Stimulated activated CD4-positive, alpha-beta T cell treated with anti-CD3 and anti-CD28 coated beads, Interleukin-15, amount 100 ng/mL, for 24 hours (primary cell): Measurements from ENCODE around the gene UBE2L5.
"Not testable (repeated sequence)": the region's sequence is repeated elsewhere in the genome, so short reads cannot be mapped to it uniquely, and the experiment has no call there.

Source experiments
- DNase-seq: peaks from one replicate; pipeline ENCODE4 v3.0.0-alpha.2; 2020

UBE2L5 gene

DNA sequence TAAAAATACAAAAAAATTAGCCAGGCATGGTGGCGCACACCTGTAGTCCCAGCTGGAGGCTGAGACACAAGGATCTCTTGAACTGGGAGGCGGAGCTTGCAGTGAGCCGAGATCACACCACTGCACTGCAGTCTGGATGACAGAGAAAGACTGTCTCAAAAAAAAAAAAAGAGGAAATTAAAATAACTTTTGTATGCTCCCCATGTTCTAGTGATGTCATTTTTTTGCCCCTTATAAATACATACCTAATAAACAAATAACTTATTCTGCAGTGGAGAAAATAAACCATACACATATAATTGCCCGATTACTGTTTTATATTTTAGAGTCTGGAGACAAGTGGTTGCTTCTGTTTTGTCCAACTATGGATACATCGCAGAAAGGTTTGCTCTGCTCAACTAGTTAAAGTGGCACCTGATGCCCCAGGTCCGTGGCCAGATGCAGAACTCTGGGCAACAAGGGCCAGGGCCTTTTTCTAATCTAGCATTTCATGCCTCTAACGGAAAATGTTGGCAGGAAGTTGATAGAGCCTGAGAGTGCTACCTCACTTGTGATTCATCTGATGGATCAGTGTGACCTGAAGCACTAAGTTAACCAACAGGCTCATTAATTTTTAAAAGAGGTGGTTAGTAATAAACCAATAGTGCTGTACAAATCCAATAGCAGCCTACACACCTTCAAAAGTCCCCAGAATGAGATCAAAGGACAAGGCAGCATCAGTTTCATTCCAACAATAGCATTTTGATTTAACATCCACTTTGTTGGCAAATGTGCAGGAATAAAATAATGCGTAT is 18.8 kb downstream of the UBE2L5 start:
- no peak for DNase-seq

DNA sequence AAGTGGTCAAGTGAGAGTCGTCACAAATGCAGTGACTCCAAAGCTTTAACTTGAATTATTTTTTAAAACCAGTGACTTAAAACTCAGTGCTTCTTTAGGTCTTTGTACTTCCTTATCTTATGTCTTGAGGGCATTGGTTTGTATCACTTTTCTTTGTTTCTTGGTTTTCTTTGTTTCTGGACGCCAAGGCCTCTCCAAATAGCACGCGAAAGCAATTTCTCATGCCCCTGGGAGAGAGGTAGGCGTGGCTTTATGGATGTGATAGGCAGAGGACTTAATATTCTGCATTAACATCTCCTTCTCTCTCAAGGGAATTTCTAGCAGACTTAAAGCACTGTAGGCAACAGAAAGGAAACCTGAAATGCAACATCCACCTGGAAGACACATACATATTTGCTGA is 20.6 kb downstream of the UBE2L5 start:
- no peak for DNase-seq

DNA sequence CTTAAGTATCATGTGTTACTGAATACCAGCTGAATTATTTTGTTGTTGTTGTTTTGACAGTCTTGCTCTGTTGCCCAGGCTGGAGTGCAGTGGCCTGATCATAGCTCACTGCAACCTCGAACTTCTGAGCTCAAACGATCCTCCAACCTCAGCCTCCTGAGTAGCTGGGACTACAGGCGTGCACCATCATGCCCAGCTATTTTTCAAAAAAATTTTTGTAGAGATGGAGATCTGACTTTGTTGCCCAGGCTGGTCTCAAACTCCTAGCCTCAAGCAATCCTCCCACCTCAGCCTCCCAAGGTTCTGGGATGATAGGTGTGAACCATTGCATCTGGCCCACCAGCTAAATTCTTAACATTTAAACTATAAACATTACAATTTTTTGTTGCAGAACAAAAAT is 21.2 kb downstream of the UBE2L5 start:
- not testable (repeated sequence) for DNase-seq

DNA sequence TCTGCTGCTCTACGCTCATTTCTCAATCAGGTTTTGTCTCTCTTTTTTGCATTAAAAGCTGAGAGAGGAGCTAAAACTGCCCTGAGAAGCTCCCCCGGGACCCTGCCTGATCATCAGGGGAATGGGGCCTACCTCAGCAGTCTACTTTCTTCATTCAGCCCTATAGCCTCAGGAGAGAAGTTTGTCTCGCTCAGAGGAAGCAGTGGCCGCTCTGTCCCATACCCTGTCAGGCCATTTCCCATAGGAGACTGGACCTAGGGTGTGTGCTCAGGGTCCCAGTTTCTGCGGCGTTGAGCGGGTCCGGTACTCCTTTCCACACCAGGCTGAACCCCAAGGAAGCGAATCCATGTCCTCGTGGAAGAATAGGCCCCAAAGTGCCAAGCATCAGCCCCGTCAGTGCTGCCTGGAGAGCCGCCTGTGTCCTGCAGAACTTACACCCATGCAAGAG is 21.7 kb downstream of the UBE2L5 start:
- no peak for DNase-seq

DNA sequence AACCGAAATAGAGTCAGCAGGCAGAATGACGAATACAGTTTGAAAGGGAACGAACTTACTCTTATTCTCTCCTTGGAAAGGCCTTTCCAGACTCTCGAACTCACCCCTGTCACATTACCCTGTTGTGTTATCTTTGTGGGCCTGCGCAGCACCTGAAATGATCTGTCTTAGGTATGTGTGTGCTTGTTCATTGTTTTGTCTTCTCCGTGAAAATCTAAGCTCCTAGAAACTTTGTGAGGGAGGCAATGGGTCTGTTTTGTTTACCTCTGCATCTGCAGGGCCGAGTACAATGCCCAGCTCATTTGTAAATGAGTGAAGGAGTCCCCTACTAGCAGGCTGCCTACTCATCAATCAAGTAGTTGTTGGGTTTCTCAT is 23.8 kb downstream of the UBE2L5 start:
- no peak for DNase-seq

DNA sequence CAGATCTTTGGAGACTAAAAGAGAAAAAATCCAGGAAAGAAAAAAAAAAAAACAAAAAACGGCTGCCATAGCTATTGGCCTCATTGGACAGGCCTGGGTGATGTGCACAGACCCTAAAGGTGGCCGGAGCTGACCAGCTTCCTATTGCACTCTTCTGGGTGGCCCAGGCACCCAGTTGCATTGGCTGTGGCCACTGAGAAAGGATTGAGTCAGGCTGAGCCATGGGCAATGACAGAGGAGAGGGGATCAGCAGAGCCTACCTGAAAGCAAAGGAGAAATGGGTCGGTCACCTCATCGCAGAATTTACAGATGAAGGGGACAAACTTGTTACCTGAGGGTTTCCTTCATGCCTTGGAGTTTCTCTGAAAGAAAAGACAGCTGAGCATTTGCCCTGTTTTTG is 26.1 kb downstream of the UBE2L5 start:
- no peak for DNase-seq

DNA sequence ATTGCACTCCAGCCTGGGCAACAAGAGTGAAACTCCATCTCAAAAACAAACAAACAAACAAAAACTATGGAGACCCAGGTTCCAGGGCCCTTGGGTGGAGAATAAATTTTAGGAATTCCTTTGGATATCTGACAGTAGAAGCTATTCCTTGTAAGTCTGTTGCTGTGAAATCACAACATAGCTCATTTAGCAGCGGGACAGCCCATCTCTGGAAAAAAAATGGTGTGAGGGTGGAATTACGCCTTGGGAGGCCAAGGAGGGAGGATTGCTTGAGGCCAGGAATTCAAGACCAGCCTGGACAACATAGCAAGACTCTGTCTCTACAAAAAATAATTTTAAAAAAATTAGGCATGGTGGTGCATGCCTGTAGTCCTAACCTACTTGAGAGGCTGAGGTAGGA is 27.8 kb downstream of the UBE2L5 start:
- no peak for DNase-seq

DNA sequence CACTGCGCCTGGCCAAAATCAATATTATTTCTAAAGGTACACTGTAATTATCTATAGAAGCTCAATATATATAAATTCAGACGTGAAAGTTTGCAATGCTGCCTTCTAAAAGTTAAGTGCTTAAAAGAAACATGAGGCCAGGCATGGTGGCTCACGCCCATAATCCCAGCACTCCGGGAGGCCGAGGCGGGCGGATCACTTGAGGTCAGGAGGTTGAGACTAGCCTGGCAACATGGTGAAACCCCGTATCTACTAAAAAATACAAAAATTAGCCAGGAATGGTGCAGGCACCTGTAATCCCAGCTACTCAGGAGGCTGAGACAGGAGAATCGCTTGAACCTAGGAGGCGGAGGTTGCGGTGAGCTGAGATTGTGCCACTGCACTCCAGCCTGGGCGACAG is 29.2 kb downstream of the UBE2L5 start:
- DNase-seq = not testable (repeated sequence)

DNA sequence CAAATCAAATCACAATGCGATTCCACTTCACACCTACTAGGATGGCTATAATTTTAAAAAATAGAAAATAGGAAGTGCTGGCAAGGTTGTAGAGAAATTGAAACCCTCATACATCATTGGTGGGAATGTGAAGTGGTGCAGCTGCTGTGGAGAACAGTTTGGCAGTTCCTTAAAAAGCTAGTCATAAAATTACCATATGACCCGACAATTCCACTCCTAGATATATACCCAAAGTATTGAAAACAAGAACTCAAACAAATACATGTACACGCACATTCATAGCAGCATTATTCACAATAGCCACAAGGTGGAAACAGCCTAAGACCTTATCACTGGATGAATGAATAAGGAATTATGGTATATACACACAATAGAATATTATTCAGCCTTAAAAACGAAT is 31.4 kb downstream of the UBE2L5 start:
- DNase-seq = no peak

DNA sequence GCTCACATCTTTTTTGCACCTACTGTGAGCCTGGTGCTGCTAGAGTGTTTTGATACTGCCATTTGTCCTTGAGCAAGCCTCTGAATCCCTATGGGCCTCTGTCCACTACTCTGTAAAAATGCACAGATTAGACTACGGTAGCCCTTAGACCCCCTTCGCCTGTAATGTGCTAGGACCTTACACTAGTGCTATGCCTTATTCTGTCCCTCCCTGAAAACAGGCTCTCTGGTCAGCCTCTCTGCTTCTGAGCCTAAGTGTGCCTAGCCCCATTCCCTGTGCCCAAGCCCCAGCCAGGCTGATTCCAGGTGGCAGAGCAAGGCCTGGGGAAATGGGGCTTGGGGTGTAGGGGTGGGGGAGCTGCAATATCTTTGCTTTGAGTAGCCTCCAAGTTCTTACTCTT is 32.7 kb downstream of the UBE2L5 start:
- no peak for DNase-seq

DNA sequence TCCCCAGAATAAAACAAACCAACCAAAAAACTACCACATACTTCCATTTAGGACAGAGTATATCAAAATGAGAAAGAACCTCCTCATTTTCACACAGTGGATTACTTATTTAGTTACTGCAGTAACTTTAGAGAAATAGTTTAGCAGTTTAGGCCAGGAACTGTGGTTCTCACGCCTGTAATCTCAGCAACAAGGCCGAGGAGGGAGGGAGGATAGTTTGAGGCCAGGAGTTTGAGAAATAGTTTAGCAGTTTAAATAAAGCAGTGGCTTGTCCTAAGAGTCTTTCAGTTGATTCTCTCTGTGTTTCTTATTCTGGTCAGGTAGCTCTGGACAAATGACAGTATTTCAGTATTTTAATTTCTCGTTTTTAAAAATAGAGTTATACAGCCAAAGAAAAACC is 34.0 kb downstream of the UBE2L5 start:
- DNase-seq = no peak

DNA sequence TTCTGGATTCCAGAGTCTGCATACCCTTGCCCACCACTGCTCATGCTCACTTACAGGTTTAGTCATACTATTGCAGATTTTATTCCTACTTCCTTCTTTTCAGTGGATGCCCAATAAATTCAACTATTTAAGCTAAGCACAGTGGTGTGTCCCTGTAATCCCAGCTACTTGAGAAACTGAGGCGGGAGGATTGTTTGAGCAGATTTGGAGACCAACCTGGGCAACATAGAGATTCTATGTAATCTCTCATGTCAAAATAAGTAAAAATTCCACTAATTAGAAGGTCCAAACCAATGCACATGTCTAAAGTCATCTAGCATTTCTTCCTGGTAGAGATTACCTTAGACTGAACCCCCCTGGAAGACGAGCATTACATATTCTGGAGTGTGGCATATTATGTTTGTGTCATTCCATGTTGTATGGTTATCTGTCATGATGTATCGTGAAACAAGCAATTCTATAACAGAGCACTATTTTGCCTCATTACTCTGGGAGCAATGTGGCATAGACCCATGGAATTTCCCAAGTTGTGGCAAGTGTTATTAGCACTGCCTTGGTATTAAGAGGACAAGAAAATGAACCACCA is 35.1 kb downstream of the UBE2L5 start:
- DNase-seq = no peak

DNA sequence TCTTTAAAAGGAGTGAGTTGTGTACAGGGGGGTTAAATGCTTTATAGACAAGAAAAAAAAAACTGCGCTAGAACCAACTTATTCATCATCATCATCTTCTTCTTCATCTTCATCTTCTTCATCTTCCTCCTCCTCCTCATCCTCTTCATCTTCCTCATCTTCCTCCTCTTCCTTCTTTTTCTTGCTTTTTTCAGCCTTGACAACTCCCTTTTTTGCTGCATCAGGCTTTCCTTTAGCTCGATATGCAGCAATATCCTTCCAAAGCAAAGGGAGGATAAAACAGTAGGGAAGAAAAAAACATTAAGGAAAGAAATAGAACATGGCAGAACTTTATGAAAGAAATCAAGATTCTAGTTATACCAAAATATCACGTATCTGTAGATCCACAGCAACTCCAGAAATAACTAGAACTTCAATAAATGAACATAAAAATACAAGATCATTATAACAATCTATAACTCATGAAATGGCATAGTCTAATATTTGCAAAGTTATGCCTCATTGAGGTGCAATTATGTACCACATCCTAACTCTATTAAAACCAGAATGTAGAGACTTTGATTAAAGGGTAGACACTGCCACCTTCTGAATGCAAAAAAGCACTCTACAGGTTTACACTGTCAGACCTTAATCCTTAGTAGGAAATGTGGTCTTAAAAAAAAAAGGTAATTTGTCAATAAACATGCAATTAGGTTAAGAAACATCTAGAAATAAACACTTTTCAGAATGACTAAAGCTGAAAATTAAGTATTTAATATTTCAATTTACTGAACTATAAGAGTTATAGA is 39.2 kb downstream of the UBE2L5 start:
- not testable (repeated sequence) for DNase-seq

DNA sequence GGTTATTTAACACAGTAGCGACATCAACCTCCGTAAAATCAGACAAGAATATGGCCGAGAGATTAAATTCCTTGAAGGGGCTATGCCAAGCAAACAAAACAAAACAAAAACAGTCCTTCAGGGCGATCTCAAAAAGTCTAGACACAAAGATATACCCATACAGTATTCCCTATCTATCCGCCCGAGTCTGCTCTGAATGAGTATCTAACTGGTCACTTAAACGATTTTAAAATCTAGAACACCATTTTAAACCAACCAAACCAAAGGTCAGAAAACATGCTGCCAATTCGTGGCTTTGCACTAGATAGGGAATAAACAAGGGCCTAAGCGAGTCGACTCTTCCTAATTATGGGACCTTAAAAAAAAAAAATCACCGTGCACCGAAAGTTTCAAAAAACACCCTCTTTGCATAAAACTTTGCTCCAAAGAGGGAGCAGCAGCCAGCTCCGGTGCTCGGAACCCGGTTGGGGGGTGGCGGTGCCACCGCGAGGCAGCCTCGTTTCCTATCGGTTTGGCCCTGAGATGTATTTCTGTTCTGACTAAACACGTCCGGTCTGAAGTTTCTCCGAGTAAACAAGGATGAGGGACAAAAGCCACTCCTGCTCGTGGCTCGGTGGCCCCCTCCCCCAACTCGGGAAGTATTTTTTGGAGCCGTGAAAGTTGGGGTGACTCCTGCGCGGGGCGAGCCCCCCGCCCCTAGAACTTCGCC is 41.6 kb downstream of the UBE2L5 start:
- peak; percentile 81 for DNase-seq

DNA sequence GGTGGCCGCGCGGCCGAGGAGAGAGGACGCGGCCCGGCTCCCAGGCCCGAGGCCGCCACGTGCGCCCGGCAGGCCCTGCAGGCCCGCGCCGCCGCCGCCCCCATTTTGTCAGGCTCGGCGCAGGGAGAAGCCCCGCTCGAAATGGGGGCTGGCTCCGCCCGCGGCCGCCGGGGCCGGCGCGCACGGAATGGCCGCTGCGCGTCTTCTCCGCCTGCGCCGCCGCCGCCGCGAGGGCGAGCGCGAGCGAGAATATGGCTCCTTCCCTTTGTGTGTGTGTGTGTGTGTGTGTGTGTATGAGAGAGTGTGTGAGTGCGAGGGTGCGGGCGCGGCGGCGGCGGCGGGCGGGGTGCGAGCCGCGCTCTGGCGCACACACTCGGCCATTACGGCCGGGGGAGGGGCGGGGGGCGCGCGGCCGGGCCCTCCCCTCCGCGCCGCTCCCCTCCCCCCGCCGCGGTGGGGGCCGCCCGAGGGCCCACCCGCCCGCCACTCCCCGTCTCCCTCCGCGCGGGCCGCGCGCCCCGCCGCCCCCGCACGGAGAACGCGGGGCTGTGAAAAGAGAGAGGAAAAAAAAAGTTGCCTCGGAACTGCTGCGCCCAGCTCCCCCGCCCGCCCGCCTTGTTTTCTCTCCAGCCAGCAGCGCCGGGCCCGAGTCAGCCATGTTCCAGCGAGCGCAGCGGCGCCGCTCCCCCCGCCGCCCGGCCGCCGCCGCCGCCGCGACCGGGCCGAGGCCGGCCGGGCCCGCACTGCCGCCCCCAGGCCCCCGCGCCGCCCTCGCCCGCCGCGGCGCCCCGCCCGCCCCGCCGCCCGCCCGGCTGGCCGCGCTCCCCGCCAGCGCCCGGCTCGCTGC is 42.4 kb downstream of the UBE2L5 start:
- peak; percentile 81 for DNase-seq

DNA sequence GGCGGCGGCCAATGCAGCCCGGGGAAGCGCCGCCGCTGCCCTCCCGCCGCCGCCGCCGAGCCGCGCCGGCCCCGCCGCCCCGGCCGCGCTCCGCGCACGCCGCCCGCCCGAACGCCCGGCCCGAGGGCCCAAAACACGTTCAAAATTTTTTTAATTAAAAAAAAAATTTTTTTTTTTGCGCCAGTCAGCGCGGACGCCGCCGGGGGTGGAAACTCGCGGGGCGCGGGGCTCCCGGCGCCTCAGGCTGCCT is 43.0 kb downstream of the UBE2L5 start:
- DNase-seq = no peak

DNA sequence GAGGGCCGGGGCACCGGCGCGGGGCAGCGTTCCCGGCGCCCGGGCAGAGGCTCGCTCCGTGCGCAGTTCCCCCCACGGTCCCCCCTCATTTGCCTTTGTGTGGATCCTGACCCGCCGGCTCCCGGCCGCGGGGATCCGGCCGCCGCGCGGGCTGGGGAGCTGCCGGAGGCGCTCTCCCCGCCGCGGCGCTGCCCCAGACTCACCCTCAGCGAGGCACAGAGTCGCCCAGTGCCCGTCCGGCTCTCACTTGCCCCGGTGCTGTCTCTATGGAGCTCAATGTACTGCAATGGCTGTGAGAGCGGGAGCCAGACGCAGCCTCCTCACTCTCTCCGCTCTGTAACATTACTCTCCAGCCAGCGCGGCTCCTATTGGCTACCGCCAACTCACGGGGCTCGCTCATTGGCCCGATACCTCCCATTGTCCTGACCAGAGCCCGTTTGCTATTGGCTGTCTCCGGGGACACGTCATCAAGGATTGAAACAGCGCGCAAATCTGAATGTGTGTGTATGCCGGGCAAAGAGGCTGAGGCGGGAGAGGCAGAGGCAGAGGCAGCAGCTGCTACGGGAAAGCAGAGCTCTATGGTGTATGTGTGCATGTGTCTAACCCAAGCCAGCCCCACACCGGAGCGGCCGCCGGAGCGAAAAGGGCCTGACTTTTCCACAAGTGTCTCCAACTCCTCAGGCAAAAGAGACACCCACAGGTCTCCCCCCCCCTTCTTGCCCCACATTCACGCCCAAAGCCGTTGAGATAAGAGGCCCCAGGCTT is 43.5 kb downstream of the UBE2L5 start, which contains the start of gene HMGB1:
Gene HMGB1, minus strand, starts transcription at position 344 of the 765 bp plus-strand sequence. CDS start 2,256 bp downstream, outside the sequence.
- peak; percentile 97 for DNase-seq

DNA sequence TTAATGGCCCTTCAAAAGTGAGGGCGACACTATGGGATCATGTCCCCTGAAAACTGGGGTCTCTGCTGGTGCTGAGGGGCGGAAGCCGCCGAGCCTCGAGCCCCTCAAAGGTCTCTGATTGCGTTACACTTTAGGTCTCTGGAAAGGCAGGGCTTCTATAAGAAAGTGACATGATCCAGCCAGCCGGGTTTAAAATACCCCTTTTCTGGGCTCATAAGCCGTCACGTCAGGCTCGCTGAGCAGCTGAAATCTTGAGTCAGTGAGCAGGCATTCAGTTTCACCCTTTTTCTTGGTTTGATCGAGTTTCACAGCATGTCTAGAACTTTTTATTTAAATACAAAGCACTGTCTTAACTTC is 44.0 kb downstream of the UBE2L5 start:
- DNase-seq = peak; percentile 47

DNA sequence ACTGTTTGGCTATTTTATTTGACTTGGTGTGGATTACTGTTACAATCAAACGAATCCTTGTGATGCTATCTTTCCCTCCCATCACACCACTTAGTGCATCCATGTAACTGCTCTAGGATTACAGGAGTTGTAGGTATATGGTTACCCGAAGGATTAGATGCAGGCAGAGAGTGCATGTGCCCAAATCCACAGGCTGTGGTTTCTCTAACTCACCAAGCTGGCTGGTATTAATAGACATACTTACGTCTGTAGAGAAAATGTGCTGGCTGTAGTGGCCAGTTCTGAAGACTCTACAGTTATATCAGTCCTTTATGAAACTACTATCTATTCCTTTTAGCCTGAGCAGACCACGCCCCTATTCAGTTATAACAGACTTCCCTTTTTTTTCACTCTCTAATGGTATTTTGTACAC is 44.6 kb downstream of the UBE2L5 start:
- no peak for DNase-seq

DNA sequence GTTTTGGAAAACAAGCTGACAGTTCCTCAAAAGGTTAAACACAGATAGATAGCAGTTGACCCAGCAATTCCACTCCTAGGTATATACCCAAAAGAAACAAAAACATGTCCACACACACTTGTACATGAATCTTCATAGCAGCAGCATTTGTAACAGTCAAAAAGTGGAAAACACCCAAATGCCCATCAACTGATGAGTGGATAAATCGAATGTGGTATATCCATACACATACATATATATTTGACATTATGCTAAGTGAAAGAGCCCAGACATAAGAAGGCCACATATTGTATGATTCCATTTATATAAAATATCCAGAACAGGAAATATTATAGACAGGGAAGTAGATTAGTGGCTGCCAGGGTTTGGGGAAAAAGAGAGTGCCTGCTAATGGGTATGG is 51.4 kb downstream of the UBE2L5 start:
- no peak for DNase-seq

DNA sequence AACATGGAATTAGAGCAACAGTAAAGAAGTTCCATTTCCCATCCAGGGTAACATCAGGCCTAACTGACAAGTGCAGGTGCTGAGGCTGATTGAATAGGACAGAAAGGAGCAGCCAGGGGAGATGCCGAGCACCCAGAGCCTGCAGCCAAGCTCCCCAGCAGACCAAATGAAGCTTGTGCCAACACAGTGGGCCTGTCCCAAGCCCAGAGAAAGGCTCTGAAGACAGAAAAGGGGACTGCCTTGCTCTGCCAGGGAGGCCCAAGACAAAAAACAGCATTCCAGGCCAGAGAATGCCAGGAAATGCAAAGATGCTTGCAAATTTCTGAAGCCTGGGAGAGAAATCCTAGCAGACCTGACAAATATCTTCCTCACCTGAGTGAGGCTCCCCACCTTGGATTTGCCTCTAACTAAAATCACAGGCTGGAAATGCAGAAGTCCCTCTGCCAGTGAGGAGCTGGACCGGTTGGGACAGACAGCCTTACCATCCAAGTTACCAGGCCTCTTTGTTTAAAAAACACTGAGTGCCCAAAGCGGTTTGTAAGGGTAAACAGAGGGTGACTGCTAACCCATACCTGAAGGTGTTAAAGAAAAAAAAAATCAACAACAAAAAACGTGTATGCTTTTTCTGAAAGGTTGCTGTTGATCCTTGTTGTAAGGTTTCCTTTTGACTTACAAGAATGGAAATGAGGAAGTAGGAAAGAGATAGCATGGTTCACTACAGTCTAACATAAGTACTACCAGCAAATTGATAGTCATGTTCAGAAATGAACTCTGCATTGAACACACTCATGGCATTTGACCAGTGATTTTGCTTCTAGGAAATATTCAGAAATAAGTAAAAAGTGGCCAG is 55.3 kb downstream of the UBE2L5 start:
- no peak for DNase-seq
